Measurements from ENCODE around the gene CPA4. TPM values are rescaled to one million over a fixed set of nuclear protein-coding genes. Genes with fewer than 3 reads are reported as not detected.

Gene CPA4
- total RNA-seq, 3 donors from 2014 or later (not counting 1 experiment from before 2014, with no cell fraction given), result not detected

DNA sequence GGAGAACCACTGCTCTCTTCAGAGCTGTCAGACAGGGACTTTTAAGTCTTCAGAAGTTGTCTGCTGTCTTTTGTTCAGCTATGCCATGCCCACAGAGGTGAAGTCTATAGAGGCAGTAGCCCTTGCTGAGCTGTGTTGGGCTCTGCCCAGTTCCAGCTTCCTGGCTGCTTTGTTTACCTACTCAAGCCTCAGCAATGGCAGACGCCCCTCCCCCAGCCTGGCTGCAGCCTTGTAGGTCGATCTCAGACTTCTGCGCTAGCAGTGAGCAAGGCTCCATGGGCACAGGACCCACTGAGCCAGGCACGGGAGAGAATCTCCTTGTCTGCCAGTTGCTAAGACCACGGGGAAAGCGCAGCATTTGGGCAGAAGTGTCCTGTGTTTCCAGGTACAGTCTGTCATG lies 38.4 kb upstream of the CPA4 start:
- Mint-ChIP-seq H3K36me3 (peaks cover 16% of the 10 kb centered on the region), H3K27ac (no peak overlapping the region), H3K4me3 (no peak overlapping the region), H3K27me3 (ENCODE audit: low read depth in 2 of 2) (peaks cover 14 to 16% of the 10 kb centered on the region in 2 donors), H3K9me3 (peaks cover 0 to 3% of the 10 kb centered on the region in 2 donors), H3K4me1 (no peaks in the 10 kb centered on the region)
- no peaks in the 10 kb centered on the region for H3K4me1 ChIP-seq (ENCODE audit: control insufficient read depth, insufficient read depth, low read length)
- intact Hi-C loops (cut with micrococcal nuclease), result no loop called here
- H3K27me3 ChIP-seq (ENCODE audit: control insufficient read depth, insufficient read depth, low read length), result no peaks in the 10 kb centered on the region
- no peak for DNase-seq
- no peak for ATAC-seq
- 88% methylated on average over 6 of the region's 6 CpGs for WGBS (ENCODE audit: insufficient coverage)
- no peak overlapping the region for H3K4me3 ChIP-seq (ENCODE audit: low read length)
- H3K36me3 ChIP-seq (ENCODE audit: control insufficient read depth, insufficient read depth, low read length), result no peaks in the 10 kb centered on the region
- TF ChIP-seq, protein P1, sequence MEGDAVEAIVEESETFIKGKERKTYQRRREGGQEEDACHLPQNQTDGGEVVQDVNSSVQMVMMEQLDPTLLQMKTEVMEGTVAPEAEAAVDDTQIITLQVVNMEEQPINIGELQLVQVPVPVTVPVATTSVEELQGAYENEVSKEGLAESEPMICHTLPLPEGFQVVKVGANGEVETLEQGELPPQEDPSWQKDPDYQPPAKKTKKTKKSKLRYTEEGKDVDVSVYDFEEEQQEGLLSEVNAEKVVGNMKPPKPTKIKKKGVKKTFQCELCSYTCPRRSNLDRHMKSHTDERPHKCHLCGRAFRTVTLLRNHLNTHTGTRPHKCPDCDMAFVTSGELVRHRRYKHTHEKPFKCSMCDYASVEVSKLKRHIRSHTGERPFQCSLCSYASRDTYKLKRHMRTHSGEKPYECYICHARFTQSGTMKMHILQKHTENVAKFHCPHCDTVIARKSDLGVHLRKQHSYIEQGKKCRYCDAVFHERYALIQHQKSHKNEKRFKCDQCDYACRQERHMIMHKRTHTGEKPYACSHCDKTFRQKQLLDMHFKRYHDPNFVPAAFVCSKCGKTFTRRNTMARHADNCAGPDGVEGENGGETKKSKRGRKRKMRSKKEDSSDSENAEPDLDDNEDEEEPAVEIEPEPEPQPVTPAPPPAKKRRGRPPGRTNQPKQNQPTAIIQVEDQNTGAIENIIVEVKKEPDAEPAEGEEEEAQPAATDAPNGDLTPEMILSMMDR (IDR thresholded peaks at IDR 0.05), result no peak
- no peak overlapping the region for H3K27ac ChIP-seq (ENCODE audit: low read length)
- peaks cover 9% of the 10 kb centered on the region for H3K9me3 ChIP-seq (ENCODE audit: control insufficient read depth, insufficient read depth, low read length)

DNA sequence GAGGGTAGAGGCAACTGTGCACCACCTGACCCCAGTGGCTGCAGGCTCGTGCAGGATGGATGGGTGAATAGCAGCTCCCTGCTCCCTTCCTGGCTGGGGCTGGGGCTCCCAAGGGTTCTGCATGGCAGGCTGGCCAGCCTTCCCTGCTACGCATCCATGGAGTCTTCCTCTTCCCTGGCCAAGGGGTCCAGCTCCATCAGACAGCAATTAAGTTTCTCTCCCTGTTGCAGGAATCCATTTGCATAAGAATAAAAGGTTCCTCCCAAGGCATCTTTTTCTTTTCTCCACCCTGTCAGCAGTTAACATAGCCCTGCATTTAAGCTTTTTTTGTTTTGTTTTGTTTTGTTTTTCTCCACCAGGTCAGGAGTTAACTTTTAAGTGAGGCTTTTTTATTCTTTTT lies 36.3 kb upstream of the CPA4 start:
- 80% methylated on average over 2 of the region's 2 CpGs for WGBS (ENCODE audit: insufficient coverage)
- no peak for ATAC-seq
- H3K9me3 ChIP-seq (ENCODE audit: control insufficient read depth, insufficient read depth, low read length), result peaks cover 12% of the 10 kb centered on the region
- no peak overlapping the region for H3K4me3 ChIP-seq (ENCODE audit: low read length)
- intact Hi-C loops (cut with micrococcal nuclease), result no loop called here
- no peak overlapping the region for H3K27ac ChIP-seq (ENCODE audit: low read length)
- no peaks in the 10 kb centered on the region for H3K27me3 ChIP-seq (ENCODE audit: control insufficient read depth, insufficient read depth, low read length)
- no peak overlapping the region for H3K4me3 Mint-ChIP-seq
- TF ChIP-seq, protein P1 (IDR thresholded peaks at IDR 0.05), result no peak
- no peaks in the 10 kb centered on the region for H3K4me1 ChIP-seq (ENCODE audit: control insufficient read depth, insufficient read depth, low read length)
- no peaks in the 10 kb centered on the region for H3K4me1 Mint-ChIP-seq
- DNase-seq, result no peak
- H3K27ac Mint-ChIP-seq, result no peak overlapping the region
- peaks cover 0 to 3% of the 10 kb centered on the region in 2 donors for H3K9me3 Mint-ChIP-seq
- H3K36me3 Mint-ChIP-seq, result peaks cover 17% of the 10 kb centered on the region
- no peaks in the 10 kb centered on the region for H3K36me3 ChIP-seq (ENCODE audit: control insufficient read depth, insufficient read depth, low read length)
- H3K27me3 Mint-ChIP-seq (ENCODE audit: low read depth in 2 of 2), result peaks cover 12 to 15% of the 10 kb centered on the region in 2 donors

DNA sequence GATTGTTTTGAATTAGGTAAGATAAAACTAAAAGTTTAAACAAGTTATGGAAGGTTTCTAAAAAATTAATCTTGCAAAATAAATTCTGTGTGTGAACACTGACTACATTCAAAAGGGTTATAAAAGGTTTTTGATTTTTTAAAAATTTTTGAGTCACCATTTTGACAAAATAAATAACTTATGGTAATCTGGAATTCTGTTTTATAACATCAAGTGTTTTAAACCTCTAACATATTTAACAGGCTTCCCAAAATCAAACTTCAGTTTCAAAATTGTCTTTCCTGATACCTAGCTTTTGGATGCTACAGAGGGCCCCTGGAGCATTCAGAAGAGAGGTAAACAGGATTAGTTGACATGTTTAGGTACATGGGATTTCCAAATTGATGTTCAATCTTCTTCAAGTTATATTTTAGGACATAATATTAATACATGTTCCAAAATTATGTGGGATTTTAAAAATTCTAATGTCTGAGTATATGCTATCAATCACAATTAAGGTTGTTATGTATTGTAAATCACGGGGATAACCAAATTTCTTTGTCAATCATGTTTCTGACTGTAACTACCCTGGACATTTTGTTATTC lies 34.4 kb upstream of the CPA4 start:
- Histone ChIP-seq H3K4me3 (ENCODE audit: low read length) (no peak overlapping the region), H3K27ac (ENCODE audit: low read length) (no peak overlapping the region), H3K36me3 (ENCODE audit: control insufficient read depth, insufficient read depth, low read length) (no peaks in the 10 kb centered on the region), H3K27me3 (ENCODE audit: control insufficient read depth, insufficient read depth, low read length) (no peaks in the 10 kb centered on the region), H3K9me3 (ENCODE audit: control insufficient read depth, insufficient read depth, low read length) (peaks cover 12% of the 10 kb centered on the region), H3K4me1 (ENCODE audit: control insufficient read depth, insufficient read depth, low read length) (no peaks in the 10 kb centered on the region)
- no CpG with 5 or more reads among the region's 1 CpG for WGBS (ENCODE audit: insufficient coverage)
- Mint-ChIP-seq H3K36me3 (peaks cover 17% of the 10 kb centered on the region), H3K9me3 (peaks cover 0 to 3% of the 10 kb centered on the region in 2 donors), H3K4me1 (no peaks in the 10 kb centered on the region), H3K27me3 (ENCODE audit: low read depth in 2 of 2) (peaks cover 2 to 5% of the 10 kb centered on the region in 2 donors), H3K4me3 (no peak overlapping the region), H3K27ac (no peak overlapping the region)
- TF ChIP-seq, protein P1 (IDR thresholded peaks at IDR 0.05), result no peak
- no peak for DNase-seq
- intact Hi-C loops (cut with micrococcal nuclease), result no loop called here
- no peak for ATAC-seq

DNA sequence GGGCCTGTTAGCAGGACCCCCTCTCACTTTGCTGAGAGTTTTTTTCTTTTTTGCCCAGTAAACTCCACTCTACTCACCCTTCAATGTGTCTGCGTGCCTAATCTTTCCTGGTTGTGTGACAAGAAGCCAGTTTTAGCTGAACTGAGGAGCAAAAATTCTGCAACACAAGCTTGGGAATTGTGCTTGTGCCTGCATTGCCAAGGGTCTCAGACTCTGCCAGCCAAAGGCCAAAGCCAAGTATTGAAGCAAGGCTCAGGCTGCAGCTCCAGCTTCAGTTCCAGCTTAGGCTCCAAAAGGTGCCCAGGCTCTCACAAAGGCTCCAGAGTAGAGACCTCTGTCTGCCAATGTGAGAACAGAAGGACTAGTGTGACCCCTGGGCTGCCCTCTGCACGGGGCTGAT lies 30.5 kb upstream of the CPA4 start:
- Mint-ChIP-seq H3K4me1 (no peaks in the 10 kb centered on the region), H3K27me3 (ENCODE audit: low read depth in 2 of 2) (peaks cover under 1 to 3% of the 10 kb centered on the region in 2 donors), H3K9me3 (peaks cover 0 to 2% of the 10 kb centered on the region in 2 donors), H3K4me3 (no peak overlapping the region), H3K27ac (no peak overlapping the region), H3K36me3 (peaks cover 9% of the 10 kb centered on the region)
- Histone ChIP-seq H3K4me1 (ENCODE audit: control insufficient read depth, insufficient read depth, low read length) (no peaks in the 10 kb centered on the region), H3K9me3 (ENCODE audit: control insufficient read depth, insufficient read depth, low read length) (peaks cover 8% of the 10 kb centered on the region), H3K27me3 (ENCODE audit: control insufficient read depth, insufficient read depth, low read length) (no peaks in the 10 kb centered on the region), H3K4me3 (ENCODE audit: low read length) (no peak overlapping the region), H3K27ac (ENCODE audit: low read length) (no peak overlapping the region), H3K36me3 (ENCODE audit: control insufficient read depth, insufficient read depth, low read length) (no peaks in the 10 kb centered on the region)
- DNase-seq (no peak), ATAC-seq (no peak)
- TF ChIP-seq, protein P1 (IDR thresholded peaks at IDR 0.05), result no peak
- intact Hi-C loops (cut with micrococcal nuclease), result no loop called here
- WGBS (ENCODE audit: insufficient coverage), result 72% methylated on average over 2 of the region's 2 CpGs

Measured in natural killer cell (primary cell).